Activated T-cell treated with anti-CD3 and anti-CD28 coated beads for 24 hours (primary cell): ENCODE results near the gene TTPAL.

Source experiments
- DNase-seq: peaks from one replicate; pipeline ENCODE4 v3.0.0-alpha.2; 2020; ENCODE audit warnings: low read depth

TTPAL gene

DNA sequence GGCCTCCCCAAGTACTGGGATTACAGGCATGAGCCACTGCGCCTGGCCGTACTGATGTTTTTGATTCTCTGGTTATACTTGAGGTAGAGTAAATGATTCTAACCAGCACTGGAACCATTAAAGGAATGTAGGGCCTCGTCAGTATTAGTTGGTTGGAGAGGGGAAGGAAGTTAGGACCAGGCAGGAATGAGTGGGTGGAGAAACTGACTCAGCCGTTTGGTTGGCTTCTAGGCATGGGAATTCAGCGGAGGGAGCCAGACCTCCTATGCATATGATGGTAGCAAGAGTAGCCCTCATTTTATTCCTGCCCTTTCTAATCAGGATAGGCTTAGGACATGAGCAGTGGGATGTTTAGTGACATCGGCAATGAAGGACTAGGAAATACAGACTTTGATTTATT, 65.2 kb downstream of the TTPAL start:
- no peak for DNase-seq

DNA sequence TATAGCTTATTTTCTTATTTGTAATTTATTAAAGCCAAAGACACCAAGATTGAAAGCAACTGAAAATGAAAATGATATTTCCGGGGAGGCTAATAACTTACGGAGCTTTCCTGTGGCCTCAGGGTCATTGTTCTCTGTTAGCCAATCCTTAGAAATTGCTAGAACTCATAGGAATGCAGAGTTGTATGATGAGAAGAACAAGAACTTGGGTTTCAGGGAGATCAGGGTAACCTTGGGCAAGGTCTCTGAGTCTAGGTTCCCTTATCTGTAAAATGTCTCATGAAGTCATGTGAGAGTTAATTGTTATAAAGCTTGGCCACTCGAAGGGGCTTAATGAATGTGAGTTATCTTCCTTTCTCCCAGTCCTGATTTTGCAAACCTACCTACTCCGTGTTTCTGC, 66.3 kb downstream of the TTPAL start:
- no peak for DNase-seq

DNA sequence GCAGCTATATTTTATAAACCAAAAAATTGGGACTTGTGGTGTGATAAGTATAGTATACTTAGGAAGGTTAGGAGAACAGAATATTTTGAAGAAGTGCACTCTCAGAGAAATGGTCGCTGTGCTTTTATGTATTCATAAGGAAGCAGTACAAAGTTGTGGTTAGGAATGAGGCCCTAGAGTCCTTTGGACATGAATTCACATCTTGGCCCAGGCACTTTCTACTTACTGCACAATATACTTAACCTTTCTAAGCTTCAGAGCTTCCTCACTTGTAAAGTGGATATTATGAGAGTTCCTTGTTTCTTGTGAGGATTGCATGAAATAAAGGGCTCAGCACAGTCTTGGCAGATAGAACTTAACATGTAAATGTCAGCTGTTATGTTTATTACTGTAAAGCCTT, 67.2 kb downstream of the TTPAL start:
- DNase-seq: no peak

DNA sequence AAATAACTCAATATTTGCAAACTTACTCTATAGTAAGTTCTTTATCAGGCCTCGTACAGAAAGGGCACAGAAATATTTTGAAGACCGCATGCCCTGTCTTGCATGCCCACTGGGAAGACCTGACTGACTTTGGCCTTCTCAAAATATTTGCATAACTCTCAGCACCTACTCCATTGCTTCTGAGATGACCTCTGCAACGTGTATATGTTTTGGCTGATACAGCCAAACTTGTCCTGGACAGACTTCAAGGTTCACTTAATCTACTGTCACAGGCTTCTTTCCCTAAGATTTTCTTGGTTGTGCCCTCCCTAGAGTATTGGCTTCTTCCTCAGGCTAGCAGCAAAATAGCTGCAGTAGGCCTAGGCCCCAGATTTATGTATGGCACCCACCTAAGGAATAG, 67.7 kb downstream of the TTPAL start:
- DNase-seq: no peak
